Ishikawa (cell line): Measurements from ENCODE around the gene PDCD1.

ENCODE experiments used
- CREB1 ChIP-seq: IDR thresholded peaks from 2 replicates; pipeline ENCODE4 v1.6.1; 2012; ENCODE audit warnings: low read depth
- EP300 ChIP-seq: IDR thresholded peaks from 2 replicates; pipeline ENCODE4 v1.6.1; 2012; ENCODE audit warnings: borderline replicate concordance
- FOXM1 ChIP-seq: IDR thresholded peaks from 2 replicates; pipeline ENCODE4 v1.6.1; 2012; ENCODE audit warnings: low read depth, borderline replicate concordance
- TAF1 ChIP-seq: IDR thresholded peaks from 2 replicates; pipeline ENCODE4 v1.6.1; 2012; ENCODE audit warnings: low read depth, mild to moderate bottlenecking
- TCF12 ChIP-seq: IDR thresholded peaks from 2 replicates; pipeline ENCODE4 v1.6.1; 2012; ENCODE audit warnings: low read depth
- TF ChIP-seq, protein P1 (sequence below): IDR thresholded peaks from 2 replicates; pipeline ENCODE4 v1.6.1; 2012; ENCODE audit warnings: low read depth, mild to moderate bottlenecking
- TF ChIP-seq, protein P2 (sequence below): IDR thresholded peaks from 2 replicates; pipeline ENCODE4 v1.6.1; 2012
- TF ChIP-seq, protein P3 (sequence below): IDR thresholded peaks from 2 replicates; pipeline ENCODE4 v1.6.1; 2012

DNA sequence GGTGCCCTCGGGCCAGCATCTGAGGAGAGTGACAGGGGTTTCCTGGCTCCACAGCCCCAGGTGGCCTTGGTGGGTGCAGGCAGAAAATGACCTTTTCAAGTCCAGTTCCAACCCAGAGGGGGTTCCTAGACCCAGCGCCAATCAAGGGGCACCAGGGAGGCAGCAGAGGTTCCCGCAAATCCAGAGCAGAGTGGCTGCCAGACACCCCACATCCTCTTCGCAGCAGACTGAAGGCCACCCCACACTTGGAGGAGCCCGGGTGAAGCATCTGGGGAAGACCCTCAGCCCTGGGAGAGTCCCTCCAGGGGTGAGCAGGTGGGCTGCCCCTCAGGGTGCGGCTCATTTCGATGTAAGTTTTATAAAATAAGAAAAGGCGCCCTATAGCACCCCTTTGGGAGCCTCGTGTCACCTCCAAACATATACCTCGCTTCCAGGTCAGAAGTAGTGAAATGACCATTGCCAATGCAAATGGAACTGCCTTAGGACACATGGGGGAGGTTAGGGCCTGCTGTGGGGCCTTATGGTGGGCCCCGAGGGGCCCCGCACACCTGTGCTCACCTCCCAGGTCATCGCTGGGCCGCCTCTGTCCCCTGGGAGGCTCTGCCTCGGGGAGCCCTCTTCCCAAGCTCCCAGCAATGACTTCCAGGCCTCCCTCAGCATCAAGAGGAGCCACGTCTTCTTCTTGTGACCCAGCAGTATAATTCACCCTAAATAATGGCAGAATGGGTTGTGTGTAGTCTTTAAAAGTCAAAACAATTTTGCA lies 21.8 kb upstream of the PDCD1 start:
- TF ChIP-seq FOXM1 (no peak), TAF1 (no peak), CREB1 (no peak), TCF12 (no peak), EP300 (no peak)
- TF ChIP-seq, protein P1, sequence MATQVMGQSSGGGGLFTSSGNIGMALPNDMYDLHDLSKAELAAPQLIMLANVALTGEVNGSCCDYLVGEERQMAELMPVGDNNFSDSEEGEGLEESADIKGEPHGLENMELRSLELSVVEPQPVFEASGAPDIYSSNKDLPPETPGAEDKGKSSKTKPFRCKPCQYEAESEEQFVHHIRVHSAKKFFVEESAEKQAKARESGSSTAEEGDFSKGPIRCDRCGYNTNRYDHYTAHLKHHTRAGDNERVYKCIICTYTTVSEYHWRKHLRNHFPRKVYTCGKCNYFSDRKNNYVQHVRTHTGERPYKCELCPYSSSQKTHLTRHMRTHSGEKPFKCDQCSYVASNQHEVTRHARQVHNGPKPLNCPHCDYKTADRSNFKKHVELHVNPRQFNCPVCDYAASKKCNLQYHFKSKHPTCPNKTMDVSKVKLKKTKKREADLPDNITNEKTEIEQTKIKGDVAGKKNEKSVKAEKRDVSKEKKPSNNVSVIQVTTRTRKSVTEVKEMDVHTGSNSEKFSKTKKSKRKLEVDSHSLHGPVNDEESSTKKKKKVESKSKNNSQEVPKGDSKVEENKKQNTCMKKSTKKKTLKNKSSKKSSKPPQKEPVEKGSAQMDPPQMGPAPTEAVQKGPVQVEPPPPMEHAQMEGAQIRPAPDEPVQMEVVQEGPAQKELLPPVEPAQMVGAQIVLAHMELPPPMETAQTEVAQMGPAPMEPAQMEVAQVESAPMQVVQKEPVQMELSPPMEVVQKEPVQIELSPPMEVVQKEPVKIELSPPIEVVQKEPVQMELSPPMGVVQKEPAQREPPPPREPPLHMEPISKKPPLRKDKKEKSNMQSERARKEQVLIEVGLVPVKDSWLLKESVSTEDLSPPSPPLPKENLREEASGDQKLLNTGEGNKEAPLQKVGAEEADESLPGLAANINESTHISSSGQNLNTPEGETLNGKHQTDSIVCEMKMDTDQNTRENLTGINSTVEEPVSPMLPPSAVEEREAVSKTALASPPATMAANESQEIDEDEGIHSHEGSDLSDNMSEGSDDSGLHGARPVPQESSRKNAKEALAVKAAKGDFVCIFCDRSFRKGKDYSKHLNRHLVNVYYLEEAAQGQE: no peak
- TF ChIP-seq, protein P2, sequence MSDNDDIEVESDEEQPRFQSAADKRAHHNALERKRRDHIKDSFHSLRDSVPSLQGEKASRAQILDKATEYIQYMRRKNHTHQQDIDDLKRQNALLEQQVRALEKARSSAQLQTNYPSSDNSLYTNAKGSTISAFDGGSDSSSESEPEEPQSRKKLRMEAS: no peak
- TF ChIP-seq, protein P3, sequence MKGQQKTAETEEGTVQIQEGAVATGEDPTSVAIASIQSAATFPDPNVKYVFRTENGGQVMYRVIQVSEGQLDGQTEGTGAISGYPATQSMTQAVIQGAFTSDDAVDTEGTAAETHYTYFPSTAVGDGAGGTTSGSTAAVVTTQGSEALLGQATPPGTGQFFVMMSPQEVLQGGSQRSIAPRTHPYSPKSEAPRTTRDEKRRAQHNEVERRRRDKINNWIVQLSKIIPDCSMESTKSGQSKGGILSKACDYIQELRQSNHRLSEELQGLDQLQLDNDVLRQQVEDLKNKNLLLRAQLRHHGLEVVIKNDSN: no peak
